SKM-1 (cell line): ENCODE data around the gene TSPAN11.
"Not testable (repeated sequence)": the region's sequence is repeated elsewhere in the genome, so short reads cannot be mapped to it uniquely, and the experiment has no call there.

Experiments
- DNase-seq: peaks from one replicate; lab custom pipeline; 2025; ENCODE audit not compliant: unreplicated experiment; lab: John Stamatoyannopoulos, UW

Gene TSPAN11

GRCh38 chr12:31017535-31017934, 91.0 kb downstream of the TSPAN11 start:
- DNase-seq = no peak

GRCh38 chr12:31018106-31018789, 91.7 kb downstream of the TSPAN11 start:
- DNase-seq = no peak

GRCh38 chr12:31018790-31019505, 92.4 kb downstream of the TSPAN11 start:
- no peak for DNase-seq

GRCh38 chr12:31019561-31019960, 93.0 kb downstream of the TSPAN11 start:
- DNase-seq = no peak

- no peak for DNase-seq
Measured at GRCh38 chr12:31019976-31020375, 93.4 kb downstream of the TSPAN11 start.

- DNase-seq = no peak
Measured at GRCh38 chr12:31020385-31021166, 94.0 kb downstream of the TSPAN11 start.

GRCh38 chr12:31021181-31021580, 94.6 kb downstream of the TSPAN11 start:
- DNase-seq = no peak

GRCh38 chr12:31021809-31022494, 95.4 kb downstream of the TSPAN11 start:
- no peak for DNase-seq

GRCh38 chr12:31023271-31023724, 96.8 kb downstream of the TSPAN11 start:
- DNase-seq = no peak

- DNase-seq = no peak
Measured at GRCh38 chr12:31026202-31026601, 99.7 kb downstream of the TSPAN11 start.

- DNase-seq = not testable (repeated sequence)
Measured at GRCh38 chr12:31027006-31027405, 100.5 kb downstream of the TSPAN11 start.

- DNase-seq = no peak
Measured at GRCh38 chr12:31029468-31029867, 102.9 kb downstream of the TSPAN11 start.

- no peak for DNase-seq
Measured at GRCh38 chr12:31029916-31030562, 103.5 kb downstream of the TSPAN11 start.

- DNase-seq = no peak
Measured at GRCh38 chr12:31031951-31032335, 105.4 kb downstream of the TSPAN11 start.

- no peak for DNase-seq
Measured at GRCh38 chr12:31033146-31033545, 106.6 kb downstream of the TSPAN11 start.

- DNase-seq = no peak
Measured at GRCh38 chr12:31033681-31034080, 107.1 kb downstream of the TSPAN11 start.

- DNase-seq = no peak
Measured at GRCh38 chr12:31034372-31034771, 107.8 kb downstream of the TSPAN11 start.

- no peak for DNase-seq
Measured at GRCh38 chr12:31035226-31035625, 108.7 kb downstream of the TSPAN11 start.

GRCh38 chr12:31035967-31036665, 109.6 kb downstream of the TSPAN11 start:
- no peak for DNase-seq

GRCh38 chr12:31037028-31037427, 110.5 kb downstream of the TSPAN11 start:
- no peak for DNase-seq
